GM19372 (cell line): Measurements from ENCODE around the gene CELF3.
"Not testable (repeated sequence)": the region's sequence is repeated elsewhere in the genome, so short reads cannot be mapped to it uniquely, and the experiment has no call there.

Source experiments
- ATAC-seq: cut with Tn5 transposase; IDR thresholded peaks from one replicate; pipeline ENCODE4 v1.9.1; 2021; ENCODE audit warnings: mild to moderate bottlenecking, low read depth, moderate library complexity; ENCODE audit not compliant: unreplicated experiment

CELF3 gene

GRCh38 chr1:151716771-151717631, at the start of gene CELF3:
TSS of gene CELF3 (minus strand) at chr1:151716803. CDS start at chr1:151716020, 783 bp downstream.
- ATAC-seq, result no peak

- no peak for ATAC-seq
These were observed 47.4 kb upstream of the CELF3 start for GRCh38 chr1:151763990-151764389.

DNA sequence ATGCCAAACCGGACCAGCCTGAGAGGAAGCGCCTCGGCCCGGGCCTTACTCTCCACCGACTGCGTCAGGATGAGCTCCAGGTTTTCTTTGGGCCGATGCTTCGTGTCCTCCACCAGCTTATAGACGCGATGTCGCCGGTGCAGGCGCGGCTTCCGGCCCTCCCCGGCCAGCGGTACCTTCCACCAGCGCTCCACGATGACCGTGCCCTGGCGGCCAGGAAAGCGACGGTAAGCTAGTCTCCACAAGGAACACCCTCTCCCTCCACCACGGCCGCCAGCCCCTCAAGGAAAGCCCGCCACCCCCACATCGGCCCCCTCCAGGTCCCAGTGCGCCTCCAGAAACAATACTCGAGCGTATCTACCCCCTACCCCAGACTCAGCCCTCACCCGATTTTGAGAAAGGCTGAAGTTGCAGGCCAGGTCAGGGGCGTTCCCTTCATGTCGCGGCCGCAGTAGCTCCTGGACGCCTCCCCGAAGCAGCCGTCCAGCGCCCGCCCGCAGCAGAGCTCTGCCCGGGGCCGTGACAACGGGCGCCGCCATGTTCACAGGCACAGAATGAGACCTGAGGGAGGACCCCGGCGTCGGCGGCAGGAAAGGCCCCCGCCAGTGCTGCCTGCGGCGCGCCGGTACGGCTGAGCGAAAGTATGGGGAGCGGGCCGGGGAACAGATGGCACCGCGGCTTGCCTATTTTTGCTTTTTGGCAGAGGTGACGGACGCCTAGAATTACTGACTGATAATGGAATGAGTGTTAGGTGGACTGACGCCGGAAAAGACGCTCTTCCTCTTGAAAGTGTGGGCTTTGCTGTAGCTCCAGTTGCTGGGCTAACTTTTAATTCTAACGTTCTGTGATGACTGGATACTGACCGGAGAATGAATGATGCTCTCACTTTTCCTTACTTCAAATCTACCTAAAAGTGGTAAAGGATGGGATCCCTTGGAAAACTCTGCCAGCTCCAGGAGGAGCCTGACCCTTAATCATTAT, 46.6 kb upstream of the CELF3 start, which contains the start of gene MRPL9:
Gene MRPL9, minus strand, starts transcription at position 556 of the 981 bp plus-strand sequence. Its CDS starts 17 bp downstream, at position 539.
- ATAC-seq, result peak; percentile 97

DNA sequence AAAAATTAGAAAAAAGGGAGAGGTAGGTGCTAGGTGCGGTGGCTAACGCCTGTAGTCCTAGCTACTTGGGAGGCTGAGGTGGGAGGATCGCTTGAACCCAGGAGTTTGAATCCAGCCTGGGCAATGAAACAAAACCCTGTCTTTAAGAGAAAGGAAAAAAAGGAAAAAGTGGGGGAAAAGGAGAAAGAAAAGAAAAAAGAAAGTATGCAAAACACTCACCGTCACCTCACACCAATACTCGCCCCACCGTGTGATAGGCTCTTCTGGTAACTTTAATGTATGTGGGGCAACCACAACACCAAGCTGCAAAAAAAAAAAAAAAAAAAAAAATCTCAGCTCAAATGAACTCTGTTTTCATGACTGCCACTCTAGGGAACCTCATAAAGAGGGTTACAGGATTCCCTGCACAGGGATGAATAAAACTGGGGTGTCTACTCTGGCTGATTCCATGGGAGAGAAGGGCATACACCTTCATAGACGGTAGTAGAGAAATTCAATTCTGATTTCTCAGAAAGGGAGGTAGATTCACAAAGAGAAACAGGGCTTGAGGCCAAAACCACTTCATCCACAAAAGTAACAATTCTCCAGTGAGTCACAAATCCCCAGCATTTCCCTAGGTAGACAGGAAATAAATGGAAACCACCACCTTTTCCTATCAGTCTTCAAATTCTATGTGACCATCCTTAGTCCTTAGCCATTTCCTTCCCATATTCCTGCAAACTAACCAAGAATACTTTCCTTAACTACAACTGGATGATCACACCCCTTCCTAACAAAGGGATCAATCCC, 44.2 kb upstream of the CELF3 start:
- no peak for ATAC-seq

GRCh38 chr1:151759241-151759640, 42.6 kb upstream of the CELF3 start:
- ATAC-seq, result no peak

DNA sequence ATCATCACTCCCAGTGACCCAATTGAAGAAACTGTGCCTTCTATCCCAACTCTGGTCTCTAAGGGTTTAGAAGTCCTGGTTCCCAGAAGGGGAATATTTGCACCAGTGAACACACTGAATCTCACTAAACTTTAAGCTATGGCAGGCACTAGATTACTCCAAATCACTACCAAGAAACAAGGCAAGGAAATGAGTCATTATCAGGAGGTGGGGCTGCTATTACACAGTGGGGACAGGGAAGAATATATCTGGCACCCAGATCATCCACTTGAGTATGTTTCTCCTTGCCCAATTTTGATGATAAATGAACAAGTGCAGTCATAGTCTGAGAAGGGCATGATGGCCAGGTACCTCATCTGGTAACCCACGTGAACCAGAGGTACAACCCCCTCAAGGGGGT, 39.7 kb upstream of the CELF3 start:
- no peak for ATAC-seq

- no peak for ATAC-seq
These were observed 24.9 kb upstream of the CELF3 start for GRCh38 chr1:151741516-151741915.

GRCh38 chr1:151739590-151740355, 23.2 kb upstream of the CELF3 start:
- ATAC-seq, result no peak

DNA sequence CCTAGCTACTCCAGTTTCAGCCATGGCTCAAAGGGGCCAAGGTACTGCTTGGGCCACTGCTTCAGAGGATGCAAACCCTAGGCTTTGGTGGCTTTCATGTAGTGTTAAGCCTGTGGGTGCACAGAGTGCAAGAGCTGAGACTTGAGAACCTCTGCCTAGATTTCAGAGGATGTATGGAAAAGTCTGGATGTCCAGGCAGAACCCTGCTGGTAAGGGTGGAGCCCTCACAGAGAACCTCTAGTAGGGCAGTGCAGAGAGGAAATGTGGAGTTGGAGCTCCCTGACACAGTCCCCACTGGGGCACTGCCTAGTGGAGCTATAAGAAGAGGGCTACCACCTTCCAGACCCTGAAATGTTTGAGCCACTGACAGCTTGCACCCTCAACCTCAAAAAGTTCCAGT, 20.9 kb upstream of the CELF3 start:
- no peak for ATAC-seq

- ATAC-seq, result no peak
These were observed 20.4 kb upstream of the CELF3 start for GRCh38 chr1:151737026-151737425.

GRCh38 chr1:151733995-151734394, 17.4 kb upstream of the CELF3 start:
- ATAC-seq, result not testable (repeated sequence)

- ATAC-seq, result no peak
These were observed 16.5 kb upstream of the CELF3 start for GRCh38 chr1:151733126-151733525.

GRCh38 chr1:151729966-151730291, 13.3 kb upstream of the CELF3 start:
- ATAC-seq, result no peak

GRCh38 chr1:151729157-151729965, 12.8 kb upstream of the CELF3 start:
- ATAC-seq, result no peak

DNA sequence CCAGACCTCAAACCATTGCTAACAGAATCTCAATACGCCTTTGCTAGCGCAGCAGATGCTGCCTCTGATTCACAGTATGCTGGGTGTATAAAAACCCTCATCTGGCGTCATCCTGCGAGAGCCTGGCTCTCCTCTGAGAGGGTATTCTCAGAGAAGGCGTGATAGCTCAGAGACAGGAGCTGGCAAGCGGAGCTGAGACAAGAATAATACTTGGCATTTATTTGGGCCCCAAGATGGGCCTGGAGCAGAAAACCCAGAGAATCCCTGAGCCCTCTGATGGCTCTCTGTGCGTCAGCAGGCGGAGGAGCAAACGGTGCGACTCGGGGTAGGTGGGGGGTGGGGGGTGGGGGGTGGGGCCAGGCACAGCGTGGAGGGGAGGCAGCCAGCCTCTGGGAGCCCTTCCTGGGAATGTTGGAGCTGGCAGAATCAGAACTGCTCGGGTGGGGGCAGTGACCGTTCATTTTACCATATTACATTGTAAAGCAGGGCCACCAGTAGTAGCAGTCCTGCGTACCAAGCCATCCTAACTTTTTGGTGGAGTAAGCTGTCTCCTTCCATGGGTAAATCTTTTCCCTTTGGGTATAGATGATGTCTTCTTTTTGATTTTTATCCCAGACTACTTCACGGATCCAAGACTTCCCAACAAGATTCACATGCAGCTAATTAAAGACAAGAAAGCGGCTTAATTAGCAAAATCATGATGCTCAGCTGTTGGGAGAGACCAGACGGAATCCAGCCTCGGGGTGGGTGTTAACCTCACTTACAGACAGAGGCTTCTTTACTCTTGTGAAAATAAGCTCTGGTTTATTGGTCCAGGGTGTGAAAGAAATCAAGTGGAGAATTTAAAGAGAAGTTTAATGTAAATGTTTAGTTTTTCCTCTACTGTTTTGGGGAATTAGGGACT, 11.8 kb upstream of the CELF3 start:
- no peak for ATAC-seq

DNA sequence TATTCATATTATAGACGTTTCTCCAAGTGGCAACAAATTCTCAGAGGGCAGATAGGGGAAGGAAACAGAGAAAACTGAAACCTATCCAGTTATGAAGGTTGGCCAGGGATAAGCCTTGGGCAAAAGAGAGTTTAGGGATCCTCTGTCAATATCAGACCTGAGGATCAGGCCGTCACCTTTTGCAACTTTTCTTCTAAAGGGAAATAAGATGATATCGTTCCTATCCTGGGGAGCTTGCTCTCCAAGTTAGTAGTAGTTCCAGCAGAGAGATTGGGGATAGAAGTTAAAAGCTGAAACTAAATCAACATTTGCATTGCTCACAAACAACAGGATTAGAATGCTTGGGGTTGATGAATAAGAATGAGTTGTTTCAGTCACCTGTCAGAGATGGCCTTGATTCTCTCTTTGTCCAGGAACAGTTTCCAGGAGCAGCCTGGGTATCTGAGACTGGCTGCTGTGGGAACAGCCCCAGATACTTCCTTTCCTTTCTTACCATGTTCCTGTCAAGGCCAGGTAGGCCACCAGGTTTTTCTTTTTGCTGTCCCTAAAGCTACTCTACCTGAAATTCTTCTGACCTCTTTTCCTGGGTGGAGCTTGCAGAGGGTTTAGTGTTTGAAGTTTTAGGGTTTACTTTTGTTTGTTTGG, 7.2 kb upstream of the CELF3 start:
- no peak for ATAC-seq

- ATAC-seq, result no peak
These were observed 5.3 kb upstream of the CELF3 start for GRCh38 chr1:151721788-151722510.
